C1 segment of cervical spinal cord (tissue), 14 donors: ENCODE results near the gene RNF175.

Source experiments
- DNase-seq, 14 donors: peaks; one replicate each; lab custom pipeline; 2025; lab: John Stamatoyannopoulos, UW

The RNF175 gene

GRCh38 chr4:153785910-153786721 is 26.3 kb upstream of the RNF175 start:
- no peak for DNase-seq

GRCh38 chr4:153784166-153784699 is 24.4 kb upstream of the RNF175 start:
- no peak for DNase-seq

GRCh38 chr4:153782581-153782980 is 22.8 kb upstream of the RNF175 start:
- DNase-seq, result no peak

GRCh38 chr4:153781717-153782416 is 22.0 kb upstream of the RNF175 start:
- no peak for DNase-seq

- DNase-seq, result no peak
Measured at GRCh38 chr4:153781280-153781679, 21.5 kb upstream of the RNF175 start.

- no peak for DNase-seq
Measured at GRCh38 chr4:153780876-153781275, 21.1 kb upstream of the RNF175 start.

GRCh38 chr4:153780221-153780620 is 20.4 kb upstream of the RNF175 start:
- DNase-seq, result no peak

- no peak for DNase-seq
Measured at GRCh38 chr4:153778383-153778782, 18.6 kb upstream of the RNF175 start.

GRCh38 chr4:153777421-153777820 is 17.6 kb upstream of the RNF175 start:
- no peak for DNase-seq

GRCh38 chr4:153776601-153777000 is 16.8 kb upstream of the RNF175 start:
- no peak for DNase-seq

GRCh38 chr4:153773236-153773690 is 13.4 kb upstream of the RNF175 start:
- DNase-seq, result no peak

- no peak for DNase-seq
Measured at GRCh38 chr4:153771046-153771445, 11.2 kb upstream of the RNF175 start.

GRCh38 chr4:153766758-153767157 is 6.9 kb upstream of the RNF175 start:
- no peak for DNase-seq

- no peak for DNase-seq
Measured at GRCh38 chr4:153765894-153766293, 6.1 kb upstream of the RNF175 start.

GRCh38 chr4:153764601-153765368 is 5.0 kb upstream of the RNF175 start:
- DNase-seq, result no peak

- DNase-seq, result no peak
Measured at GRCh38 chr4:153763404-153763803, 3.6 kb upstream of the RNF175 start.

- peak in 1 of 14 donors; percentile 64 for DNase-seq
Measured at GRCh38 chr4:153758688-153759406, 977 bp downstream of the RNF175 start.

GRCh38 chr4:153758136-153758535 is 1.7 kb downstream of the RNF175 start:
- no peak for DNase-seq

- DNase-seq, result no peak
Measured at GRCh38 chr4:153757407-153757806, 2.4 kb downstream of the RNF175 start.

- no peak for DNase-seq
Measured at GRCh38 chr4:153755186-153755585, 4.6 kb downstream of the RNF175 start.

- DNase-seq, result peak in 11 of 14 donors; percentile 3 to 62 (median 38)
Measured at GRCh38 chr4:153750197-153750817, 9.5 kb downstream of the RNF175 start.
